PC-9 (cell line): ENCODE data around the gene SORCS2.

Experiments
- CTCF ChIP-seq: fragments of 200-600 bp; sonication (generic); conservative IDR thresholded peaks from 2 replicates; pipeline ENCODE4 v1.6.1; 2017; ENCODE audit warnings: mixed run types, antibody characterized with exemption, mild to moderate bottlenecking, moderate library complexity
- EZH2 ChIP-seq: fragments of 200-600 bp; sonication (generic); IDR thresholded peaks from 2 replicates; pipeline ENCODE4 v1.8.0; 2017; ENCODE audit warnings: antibody characterized with exemption, low read depth

GRCh38 chr4:7732263-7732662 lies 539.9 kb downstream of the SORCS2 start:
- TF ChIP-seq CTCF, result no peak
- no peak for TF ChIP-seq EZH2
